NCI-H2196 treated with DMSO at 0.1 percent for 48 hours (cell line): ENCODE results near the gene UBE2V1.
"Not testable (repeated sequence)": the region's sequence is repeated elsewhere in the genome, so short reads cannot be mapped to it uniquely, and the experiment has no call there.

ENCODE experiments used
- DNase-seq: peaks from one replicate; lab custom pipeline; 2025; ENCODE audit not compliant: unreplicated experiment; lab: John Stamatoyannopoulos, UW

UBE2V1 gene

GRCh38 chr20:50097843-50098242, 15.1 kb downstream of the UBE2V1 start:
- DNase-seq = no peak

GRCh38 chr20:50096237-50096636, 16.7 kb downstream of the UBE2V1 start:
- no peak for DNase-seq

- no peak for DNase-seq
Observed at GRCh38 chr20:50095476-50096078, 17.4 kb downstream of the UBE2V1 start.

- no peak for DNase-seq
Observed at GRCh38 chr20:50094522-50094921, 18.4 kb downstream of the UBE2V1 start.

GRCh38 chr20:50093240-50093639, 19.7 kb downstream of the UBE2V1 start:
- no peak for DNase-seq

- no peak for DNase-seq
Observed at GRCh38 chr20:50092436-50092835, 20.5 kb downstream of the UBE2V1 start.

- no peak for DNase-seq
Observed at GRCh38 chr20:50089787-50090177, 23.2 kb downstream of the UBE2V1 start.

GRCh38 chr20:50089140-50089786, 23.7 kb downstream of the UBE2V1 start:
- no peak for DNase-seq

GRCh38 chr20:50088022-50088421, 24.9 kb downstream of the UBE2V1 start:
- DNase-seq = no peak

- DNase-seq = peak; percentile 54
Observed at GRCh38 chr20:50085481-50086365, 27.2 kb downstream of the UBE2V1 start.

- no peak for DNase-seq
Observed at GRCh38 chr20:50085146-50085480, 27.8 kb downstream of the UBE2V1 start.

GRCh38 chr20:50083034-50083433, 29.9 kb downstream of the UBE2V1 start:
- no peak for DNase-seq

- DNase-seq = not testable (repeated sequence)
Observed at GRCh38 chr20:50082056-50082455, 30.9 kb downstream of the UBE2V1 start.

- no peak for DNase-seq
Observed at GRCh38 chr20:50077818-50078601, 34.9 kb downstream of the UBE2V1 start.

GRCh38 chr20:50073500-50073899, 39.5 kb downstream of the UBE2V1 start:
- DNase-seq = no peak

GRCh38 chr20:50071039-50071888, 41.7 kb downstream of the UBE2V1 start:
- peak; percentile 74 for DNase-seq

GRCh38 chr20:50070361-50070760, 42.6 kb downstream of the UBE2V1 start:
- no peak for DNase-seq

GRCh38 chr20:50068041-50068651, 44.8 kb downstream of the UBE2V1 start:
- DNase-seq = no peak

GRCh38 chr20:50067461-50067860, 45.5 kb downstream of the UBE2V1 start:
- DNase-seq = no peak

- no peak for DNase-seq
Observed at GRCh38 chr20:50067018-50067417, 45.9 kb downstream of the UBE2V1 start.
